ENCODE data around the gene SCAF11.

DNA sequence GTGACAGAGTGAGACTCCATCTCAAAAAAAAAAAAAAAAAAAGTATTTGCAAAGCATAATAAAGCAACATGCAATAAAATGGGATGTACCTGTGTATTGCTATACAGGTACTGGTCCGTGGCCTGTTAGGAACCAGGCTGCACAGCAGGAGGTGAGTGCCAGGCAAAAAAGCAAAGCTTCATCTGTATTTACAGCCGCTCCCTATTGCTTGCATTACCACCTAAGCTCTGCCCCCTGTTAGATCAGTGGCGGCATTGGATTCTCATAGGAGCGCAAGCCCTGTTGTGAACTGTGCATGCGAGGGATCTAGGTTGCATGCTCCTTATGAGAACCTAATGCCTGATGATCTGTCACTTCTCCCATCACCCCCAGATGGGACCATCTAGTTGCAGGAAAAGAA lies 113.3 kb downstream of the SCAF11 start:
- TF ChIP-seq, protein P1, sequence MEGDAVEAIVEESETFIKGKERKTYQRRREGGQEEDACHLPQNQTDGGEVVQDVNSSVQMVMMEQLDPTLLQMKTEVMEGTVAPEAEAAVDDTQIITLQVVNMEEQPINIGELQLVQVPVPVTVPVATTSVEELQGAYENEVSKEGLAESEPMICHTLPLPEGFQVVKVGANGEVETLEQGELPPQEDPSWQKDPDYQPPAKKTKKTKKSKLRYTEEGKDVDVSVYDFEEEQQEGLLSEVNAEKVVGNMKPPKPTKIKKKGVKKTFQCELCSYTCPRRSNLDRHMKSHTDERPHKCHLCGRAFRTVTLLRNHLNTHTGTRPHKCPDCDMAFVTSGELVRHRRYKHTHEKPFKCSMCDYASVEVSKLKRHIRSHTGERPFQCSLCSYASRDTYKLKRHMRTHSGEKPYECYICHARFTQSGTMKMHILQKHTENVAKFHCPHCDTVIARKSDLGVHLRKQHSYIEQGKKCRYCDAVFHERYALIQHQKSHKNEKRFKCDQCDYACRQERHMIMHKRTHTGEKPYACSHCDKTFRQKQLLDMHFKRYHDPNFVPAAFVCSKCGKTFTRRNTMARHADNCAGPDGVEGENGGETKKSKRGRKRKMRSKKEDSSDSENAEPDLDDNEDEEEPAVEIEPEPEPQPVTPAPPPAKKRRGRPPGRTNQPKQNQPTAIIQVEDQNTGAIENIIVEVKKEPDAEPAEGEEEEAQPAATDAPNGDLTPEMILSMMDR (IDR thresholded peaks at IDR 0.05), result no peak
- TF ChIP-seq POLR2A (IDR thresholded peaks at IDR 0.05), result no peak

Measured in heart left ventricle (tissue), 13 donors.